HCT116 (cell line): ENCODE data around the gene CACNA1A. TPM values are rescaled to one million over a fixed set of nuclear protein-coding genes. Genes with fewer than 3 reads are reported as not detected.

ENCODE experiments used
- ATAC-seq: fragments of 200-7000 bp; cut with Tn5 transposase; 2 replicates; pipeline ENCODE4 v1.9.1; 2020; ENCODE audit warnings: mild to moderate bottlenecking, moderate library complexity
- BruUV-seq: library from RNA; stranded (reverse); fragments of 400-500 nt; replicated peaks from 2 replicates; lab custom pipeline; 2021; lab: Mats Ljungman, UMichigan
- CTCF ChIA-PET: fragments of 300-600 bp; sonication (Branson Sonifier 250); formaldehyde crosslinking; loops from one replicate; lab custom pipeline; 2021; ENCODE audit warnings: antibody characterized with exemption; lab: Charles Lee
- POLR2A ChIA-PET: fragments of 300-600, 350-600 bp; sonication (Branson Sonifier 250); formaldehyde crosslinking; loops from one replicate; lab custom pipeline; 2021; ENCODE audit warnings: antibody characterized with exemption; lab: Charles Lee
- RAD21 ChIA-PET, 2 experiments: fragments of 300-600 bp; sonication (Branson Sonifier 250); formaldehyde crosslinking; loops; one replicate each; lab custom pipeline; 2023; ENCODE audit warnings: low total read pairs in 2 of 2; ENCODE audit not compliant: uncharacterized antibody in 2 of 2, unreplicated experiment in 2 of 2, low non-redundant PET in 1 of 2; lab: Charles Lee
- DNase-seq: peaks from one replicate; pipeline ENCODE4 v3.0.0-alpha.2; 2010; ENCODE audit warnings: low read depth, low spot score
- H2AFZ ChIP-seq: fragments of 200-600 bp; shearing (Covaris generic), sonication (generic); 2 replicates; pipeline ENCODE4 v1.6.1; 2017; ENCODE audit warnings: low read depth, mixed run types, mixed read lengths, antibody characterized with exemption, low read length; ENCODE audit not compliant: poor library complexity, severe bottlenecking
- H3K27ac ChIP-seq: 2 replicates; pipeline ENCODE4 v1.5.1; 2012; ENCODE audit warnings: low read depth, low read length
- H3K27me3 ChIP-seq: fragments of 200-600 bp; sonication (generic); 2 replicates; pipeline ENCODE4 v1.6.1; 2016; ENCODE audit warnings: mixed run types, low read length, mixed read lengths; ENCODE audit not compliant: insufficient read depth
- H3K36me3 ChIP-seq, 2 experiments: fragments of 200-500 bp in 1 of 2; fragments of 200-600 bp in 1 of 2; sonication (Bioruptor generic) in 1 of 2; sonication (generic) in 1 of 2; 2 replicates each; pipeline versions ENCODE4 v1.5.1 to v1.6.1; 2014 to 2016; ENCODE audit warnings: low read length in 2 of 2, inconsistent platforms in 1 of 2, mixed read lengths in 1 of 2, mixed run types in 1 of 2; ENCODE audit not compliant: insufficient read depth in 2 of 2, control insufficient read depth in 1 of 2
- H3K4me1 ChIP-seq, 2 experiments: fragments of 200-600 bp in 1 of 2; sonication (generic) in 1 of 2; 2 replicates each; pipeline versions ENCODE4 v1.5.1 to v1.6.1; 2012 to 2017; ENCODE audit warnings: low read length in 2 of 2, inconsistent platforms in 1 of 2, mild to moderate bottlenecking in 1 of 2, mixed read lengths in 1 of 2, mixed run types in 1 of 2, moderate library complexity in 1 of 2; ENCODE audit not compliant: insufficient read depth in 2 of 2, control insufficient read depth in 1 of 2
- H3K4me2 ChIP-seq: fragments of 200-600 bp; sonication (generic); 2 replicates; pipeline ENCODE4 v1.6.1; 2017; ENCODE audit warnings: mixed run types, low read length, mixed read lengths
- H3K4me3 ChIP-seq, 2 experiments: fragments of 200-600 bp in 1 of 2; sonication (generic) in 1 of 2; replicated peaks in 1 of 2; 2 replicates each; pipeline ENCODE4 v1.5.1; 2011 to 2016; ENCODE audit warnings: low read length in 2 of 2, control low read depth in 1 of 2, low read depth in 1 of 2, mild to moderate bottlenecking in 1 of 2, mixed read lengths in 1 of 2, mixed run types in 1 of 2
- H3K79me2 ChIP-seq: fragments of 200-600 bp; sonication (generic); 2 replicates; pipeline ENCODE4 v1.6.1; 2017; ENCODE audit warnings: mild to moderate bottlenecking, mixed run types, low read length, moderate library complexity, mixed read lengths; ENCODE audit not compliant: insufficient read depth
- H3K9ac ChIP-seq: fragments of 200-600 bp; sonication (generic); 2 replicates; pipeline ENCODE4 v1.6.1; 2016; ENCODE audit warnings: low read length, mixed read lengths
- H3K9me2 ChIP-seq: fragments of 200-600 bp; sonication (generic), shearing (Covaris generic); 2 replicates; pipeline ENCODE4 v1.6.1; 2017; ENCODE audit warnings: mixed run types, mild to moderate bottlenecking, moderate library complexity; ENCODE audit not compliant: insufficient read depth
- H3K9me3 ChIP-seq, 2 experiments: fragments of 200-500 bp in 1 of 2; fragments of 200-600 bp in 1 of 2; sonication (Bioruptor generic) in 1 of 2; sonication (generic) in 1 of 2; 2 replicates each; pipeline ENCODE4 v1.6.1; 2014 to 2017; ENCODE audit warnings: low read length in 2 of 2, mixed read lengths in 2 of 2, inconsistent platforms in 1 of 2, low read depth in 1 of 2, mild to moderate bottlenecking in 1 of 2, mixed run types in 1 of 2, moderate library complexity in 1 of 2; ENCODE audit not compliant: control insufficient read depth in 1 of 2, insufficient read depth in 1 of 2
- H4K20me1 ChIP-seq: fragments of 200-600 bp; sonication (generic), shearing (Covaris generic); 2 replicates; pipeline ENCODE4 v1.6.1; 2017; ENCODE audit warnings: mixed run types, mild to moderate bottlenecking, moderate library complexity; ENCODE audit not compliant: insufficient read depth
- CBX3 ChIP-seq: IDR thresholded peaks from 2 replicates; pipeline ENCODE4 v1.6.1; 2012; ENCODE audit warnings: low read depth
- ELF1 ChIP-seq: IDR thresholded peaks from 2 replicates; pipeline ENCODE4 v1.6.1; 2012; ENCODE audit warnings: low read depth, borderline replicate concordance
- SRF ChIP-seq: IDR thresholded peaks from 2 replicates; pipeline ENCODE4 v1.6.1; 2012; ENCODE audit warnings: low read depth
- YY1 ChIP-seq: IDR thresholded peaks from 2 replicates; pipeline ENCODE4 v1.6.1; 2011; ENCODE audit warnings: low read length, low read depth, moderate library complexity, mild to moderate bottlenecking; ENCODE audit not compliant: insufficient replicate concordance; ENCODE audit errors: extremely low read depth
- intact Hi-C: fragments of 100-400 bp; cut with micrococcal nuclease; formaldehyde crosslinking; loops from 2 replicates; pipeline ENCODE4 v1.10.0; 2022
- total RNA-seq: library from RNA; stranded (reverse); gene quantifications from one replicate; pipeline ENCODE4 v1.2.1, GENCODE V29; 2021; ENCODE audit not compliant: unreplicated experiment
- TF ChIP-seq, protein P1 (sequence below): IDR thresholded peaks from 2 replicates; pipeline ENCODE4 v1.6.1; 2011; ENCODE audit warnings: mild to moderate bottlenecking, low read length, moderate library complexity; ENCODE audit not compliant: insufficient replicate concordance; ENCODE audit errors: extremely low read depth

Gene CACNA1A
- total RNA-seq, 1 experiment from 2014 or later: 7.5 TPM

DNA sequence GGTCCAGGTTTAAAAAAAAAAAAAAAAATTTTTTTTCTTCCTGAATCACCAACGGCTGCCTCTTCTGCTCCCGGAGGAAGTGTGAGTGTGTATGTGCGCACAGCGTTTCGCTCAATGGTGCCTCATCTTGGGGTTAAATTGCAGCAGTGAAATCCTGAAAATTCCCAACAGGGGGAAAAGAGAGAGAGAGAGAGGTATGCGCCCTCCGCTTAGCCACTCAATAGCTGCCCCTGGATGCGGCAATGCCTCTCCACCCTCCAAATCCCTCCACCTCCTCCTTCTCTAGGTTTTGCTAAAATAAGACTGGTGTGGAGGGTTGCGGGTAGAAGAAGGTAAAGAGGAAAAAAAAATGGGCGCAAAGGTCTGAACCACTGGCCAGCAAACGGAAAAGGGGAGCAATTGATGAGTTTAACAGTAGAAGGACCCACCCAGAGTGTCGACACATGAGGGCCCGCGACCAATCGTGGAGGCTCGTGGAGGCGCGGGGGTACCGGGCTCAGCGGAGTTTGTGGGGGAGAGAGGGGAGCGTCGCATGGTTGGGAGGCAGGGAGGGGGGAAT lies 853 bp upstream of the CACNA1A start:
- DNase-seq (no peak), ATAC-seq (no peak)
- H3K9ac ChIP-seq: no peak overlapping the region
- no peak overlapping the region for H3K27ac ChIP-seq
- H3K36me3 ChIP-seq: no peaks in the 10 kb centered on the region
- no peaks in the 10 kb centered on the region for H3K9me3 ChIP-seq
- H3K4me1 ChIP-seq: no peaks in the 10 kb centered on the region
- H4K20me1 ChIP-seq: no peaks in the 10 kb centered on the region
- H2AFZ ChIP-seq: no peak overlapping the region
- RAD21 ChIA-PET: no interaction called here
- TF ChIP-seq ELF1: no peak
- TF ChIP-seq, all 23 proteins: peak for 0
- CTCF ChIA-PET: no interaction called here
- Histone ChIP-seq H3K9me2 (no peaks in the 10 kb centered on the region), H3K79me2 (no peaks in the 10 kb centered on the region), H3K4me2 (no peak overlapping the region), H3K27me3 (peaks cover 67% of the 10 kb centered on the region), H3K4me3 (no peak overlapping the region)
- POLR2A ChIA-PET: no interaction called here
- intact Hi-C loops: no loop called here
- BruUV-seq: no TSS peak

DNA sequence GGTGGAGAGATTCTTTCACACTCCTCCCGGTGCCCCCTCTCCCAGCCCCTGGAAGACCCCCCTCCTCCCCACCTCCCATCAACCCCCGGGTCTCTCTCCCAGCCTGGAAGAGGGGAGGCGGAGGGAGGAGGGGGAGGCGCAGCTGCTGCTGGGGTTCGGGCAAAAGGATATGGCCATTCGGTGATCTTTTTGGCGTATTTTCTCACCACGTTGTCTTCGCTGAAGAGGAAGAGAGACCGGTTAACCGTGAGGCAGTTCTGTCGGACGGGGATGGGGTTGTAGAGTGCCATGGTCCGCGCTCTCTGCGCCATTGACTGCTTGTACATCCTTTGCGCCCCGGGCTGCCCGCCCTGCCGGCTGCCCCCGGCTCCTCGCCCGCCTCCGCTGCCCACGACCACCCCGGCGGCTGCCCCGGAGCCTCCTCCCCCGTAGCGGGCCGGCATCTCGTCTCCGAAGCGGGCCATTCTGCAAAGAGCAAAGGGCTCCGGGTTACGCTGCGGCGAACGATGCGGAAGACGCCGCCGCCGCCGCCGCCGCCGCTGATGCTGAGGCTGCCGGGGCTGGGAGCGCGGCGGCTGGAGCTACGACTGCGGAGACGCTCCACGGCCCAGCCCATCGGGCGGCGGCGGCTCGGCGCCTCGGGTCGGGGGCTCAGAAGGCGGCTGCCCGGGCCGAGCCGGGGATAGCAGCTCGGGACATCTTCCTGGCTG lies 363 bp downstream of the CACNA1A start:
- H3K9me2 ChIP-seq: no peaks in the 10 kb centered on the region
- POLR2A ChIA-PET: no interaction called here
- H3K36me3 ChIP-seq: no peaks in the 10 kb centered on the region
- H3K27me3 ChIP-seq: peaks cover 68% of the 10 kb centered on the region
- no peak overlapping the region for H3K4me3 ChIP-seq
- no peak overlapping the region for H3K27ac ChIP-seq
- H3K79me2 ChIP-seq: no peaks in the 10 kb centered on the region
- no peak overlapping the region for H3K9ac ChIP-seq
- CTCF ChIA-PET: no interaction called here
- H3K4me2 ChIP-seq: no peak overlapping the region
- no peaks in the 10 kb centered on the region for H3K4me1 ChIP-seq
- no TSS peak for BruUV-seq
- intact Hi-C loops: no loop called here
- ATAC-seq (no peak), DNase-seq (no peak)
- H2AFZ ChIP-seq: no peak overlapping the region
- RAD21 ChIA-PET: no interaction called here
- H4K20me1 ChIP-seq: no peaks in the 10 kb centered on the region
- TF ChIP-seq SRF (no peak), CBX3 (no peak), YY1 (no peak)
- TF ChIP-seq, protein P1, sequence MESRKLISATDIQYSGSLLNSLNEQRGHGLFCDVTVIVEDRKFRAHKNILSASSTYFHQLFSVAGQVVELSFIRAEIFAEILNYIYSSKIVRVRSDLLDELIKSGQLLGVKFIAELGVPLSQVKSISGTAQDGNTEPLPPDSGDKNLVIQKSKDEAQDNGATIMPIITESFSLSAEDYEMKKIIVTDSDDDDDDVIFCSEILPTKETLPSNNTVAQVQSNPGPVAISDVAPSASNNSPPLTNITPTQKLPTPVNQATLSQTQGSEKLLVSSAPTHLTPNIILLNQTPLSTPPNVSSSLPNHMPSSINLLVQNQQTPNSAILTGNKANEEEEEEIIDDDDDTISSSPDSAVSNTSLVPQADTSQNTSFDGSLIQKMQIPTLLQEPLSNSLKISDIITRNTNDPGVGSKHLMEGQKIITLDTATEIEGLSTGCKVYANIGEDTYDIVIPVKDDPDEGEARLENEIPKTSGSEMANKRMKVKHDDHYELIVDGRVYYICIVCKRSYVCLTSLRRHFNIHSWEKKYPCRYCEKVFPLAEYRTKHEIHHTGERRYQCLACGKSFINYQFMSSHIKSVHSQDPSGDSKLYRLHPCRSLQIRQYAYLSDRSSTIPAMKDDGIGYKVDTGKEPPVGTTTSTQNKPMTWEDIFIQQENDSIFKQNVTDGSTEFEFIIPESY: no peak
- H3K9me3 ChIP-seq: no peaks in the 10 kb centered on the region
